Ectodermal cell (in vitro differentiated cells): ENCODE data around the gene PPFIBP1.
"Not testable (repeated sequence)": the region's sequence is repeated elsewhere in the genome, so short reads cannot be mapped to it uniquely, and the experiment has no call there.

ENCODE experiments used
- H3K27ac ChIP-seq: 2 replicates; pipeline ENCODE4 v1.7.0; 2013; ENCODE audit warnings: mild to moderate bottlenecking, low read depth, low read length; ENCODE audit not compliant: insufficient read depth, poor library complexity, severe bottlenecking
- H3K27me3 ChIP-seq: 2 replicates; pipeline ENCODE4 v1.7.0; 2013; ENCODE audit warnings: mild to moderate bottlenecking, low read length; ENCODE audit not compliant: insufficient read depth, control insufficient read depth, poor library complexity, severe bottlenecking
- H3K36me3 ChIP-seq: one replicate; pipeline ENCODE4 v1.7.0; 2013; ENCODE audit warnings: low read length; ENCODE audit not compliant: control insufficient read depth, insufficient read depth
- H3K4me1 ChIP-seq: one replicate; pipeline ENCODE4 v1.7.0; 2013; ENCODE audit warnings: low read length; ENCODE audit not compliant: control insufficient read depth, insufficient read depth
- H3K4me3 ChIP-seq: 2 replicates; pipeline ENCODE4 v1.7.0; 2013; ENCODE audit warnings: low read depth, low read length, control low read depth; ENCODE audit not compliant: insufficient read depth
- H3K9me3 ChIP-seq: 2 replicates; pipeline ENCODE4 v1.7.0; 2013; ENCODE audit warnings: mild to moderate bottlenecking, low read length, moderate library complexity; ENCODE audit not compliant: control insufficient read depth
- WGBS, 2 experiments: methylation state at CpG; one replicate each; pipeline ENCODE4 v1.1.7; 2013; ENCODE audit warnings: missing lambda C conversion rate in 2 of 2; 5-methylcytosine and 5-hydroxymethylcytosine counted together

The PPFIBP1 gene

GRCh38 chr12:27537855-27538675 lies 14.1 kb downstream of the PPFIBP1 start:
- Histone ChIP-seq H3K36me3 (no peaks in the 10 kb centered on the region), H3K4me1 (no peaks in the 10 kb centered on the region), H3K27me3 (no peaks in the 10 kb centered on the region), H3K4me3 (no peak overlapping the region), H3K27ac (no peak overlapping the region), H3K9me3 (no peaks in the 10 kb centered on the region)
- WGBS, 2 experiments, result 95 to 97% methylated on average over 7 to 8 of the region's 8 CpGs

DNA sequence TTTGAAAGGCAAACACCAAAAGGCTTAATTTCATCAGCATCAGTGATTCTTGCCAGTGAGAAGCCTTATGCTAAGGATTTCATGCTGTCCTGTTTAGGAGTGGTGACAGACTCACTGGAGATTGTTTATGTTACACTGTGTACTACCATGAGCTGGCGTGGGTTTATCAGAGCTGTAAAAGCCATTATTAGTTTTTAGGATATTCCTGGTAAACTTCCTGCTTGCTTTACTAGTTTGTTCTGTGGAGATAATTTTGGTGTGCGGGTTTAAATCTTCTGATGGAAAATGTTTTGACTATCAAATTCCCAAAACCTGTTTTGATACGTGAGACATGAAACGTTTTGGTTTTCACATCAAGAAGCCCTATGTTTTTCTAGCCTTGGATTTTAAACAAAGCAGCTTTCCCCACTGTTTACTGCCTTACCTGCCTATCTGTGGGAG lies 15.2 kb downstream of the PPFIBP1 start:
- Histone ChIP-seq H3K27me3 (no peaks in the 10 kb centered on the region), H3K9me3 (no peaks in the 10 kb centered on the region), H3K4me1 (no peaks in the 10 kb centered on the region), H3K27ac (no peak overlapping the region), H3K4me3 (no peak overlapping the region), H3K36me3 (no peaks in the 10 kb centered on the region)
- WGBS, 2 experiments, result 93 to 96% methylated on average over 4 of the region's 4 CpGs

- H3K27me3 ChIP-seq, result no peaks in the 10 kb centered on the region
- 68 to 73% methylated on average over 7 to 8 of the region's 8 CpGs for WGBS, 2 experiments
- no peaks in the 10 kb centered on the region for H3K4me1 ChIP-seq
- no peaks in the 10 kb centered on the region for H3K36me3 ChIP-seq
- H3K9me3 ChIP-seq, result no peaks in the 10 kb centered on the region
- H3K4me3 ChIP-seq, result no peak overlapping the region
- H3K27ac ChIP-seq, result no peak overlapping the region
Observed at GRCh38 chr12:27541031-27541719, 17.2 kb downstream of the PPFIBP1 start.

DNA sequence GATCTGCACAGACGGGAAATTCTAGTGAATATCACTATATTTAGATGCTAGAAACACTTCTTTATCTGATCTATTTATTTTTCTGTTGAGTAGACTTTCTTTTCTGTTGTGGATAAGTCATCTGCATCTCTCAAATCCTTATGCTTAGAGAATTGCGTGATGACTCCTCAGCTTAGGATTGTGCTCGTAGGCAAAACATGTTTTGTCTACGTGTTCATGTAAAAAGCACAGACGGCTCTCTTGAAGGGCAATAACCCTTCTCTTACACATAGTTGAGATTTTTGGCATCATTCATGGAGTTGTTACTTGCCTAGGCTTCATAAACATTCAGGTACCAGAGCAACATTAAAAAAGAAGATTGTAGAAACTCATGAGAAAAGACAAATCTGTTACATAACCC lies 18.6 kb downstream of the PPFIBP1 start:
- Histone ChIP-seq H3K27me3 (no peaks in the 10 kb centered on the region), H3K27ac (no peak overlapping the region), H3K4me1 (no peaks in the 10 kb centered on the region), H3K36me3 (no peaks in the 10 kb centered on the region), H3K9me3 (no peaks in the 10 kb centered on the region), H3K4me3 (no peak overlapping the region)
- 93% methylated on average over 4 of the region's 5 CpGs for WGBS, 2 experiments

- not testable (repeated sequence) for H3K4me1 ChIP-seq, H3K36me3 ChIP-seq, H3K27ac ChIP-seq, H3K9me3 ChIP-seq, H3K4me3 ChIP-seq, H3K27me3 ChIP-seq
- no CpG with 5 or more reads among the region's 1 CpG for WGBS, 2 experiments
Observed at GRCh38 chr12:27544858-27545257, 20.9 kb downstream of the PPFIBP1 start.

- Histone ChIP-seq H3K27ac (no peak overlapping the region), H3K27me3 (no peaks in the 10 kb centered on the region), H3K36me3 (no peaks in the 10 kb centered on the region), H3K4me1 (no peaks in the 10 kb centered on the region), H3K4me3 (no peak overlapping the region), H3K9me3 (no peaks in the 10 kb centered on the region)
- 91 to 94% methylated on average over 8 to 9 of the region's 9 CpGs for WGBS, 2 experiments
Observed at GRCh38 chr12:27545665-27546064, 21.7 kb downstream of the PPFIBP1 start.

DNA sequence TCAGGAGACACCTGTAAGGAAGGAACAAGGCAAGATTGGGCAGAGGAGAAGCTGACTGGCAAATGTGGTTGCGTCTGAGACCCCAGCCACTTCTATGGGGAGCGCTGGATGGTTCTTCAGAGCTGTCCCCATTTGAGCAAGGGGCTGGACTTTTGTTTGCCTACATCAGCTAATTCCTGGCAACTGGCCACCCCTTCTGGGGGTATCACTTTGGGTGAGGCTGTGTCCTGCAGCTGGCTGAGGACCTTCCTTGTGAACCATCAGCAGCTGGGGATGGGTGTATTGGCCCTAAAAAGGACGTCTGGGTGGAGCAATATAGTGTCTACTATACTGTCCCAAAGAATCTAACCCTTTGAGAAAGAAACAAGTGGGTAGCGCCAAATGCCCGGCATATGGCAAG lies 23.6 kb downstream of the PPFIBP1 start:
- no peaks in the 10 kb centered on the region for H3K27me3 ChIP-seq
- H3K9me3 ChIP-seq, result no peaks in the 10 kb centered on the region
- H3K36me3 ChIP-seq, result no peaks in the 10 kb centered on the region
- H3K4me3 ChIP-seq, result no peak overlapping the region
- 89 to 95% methylated on average over 3 to 5 of the region's 5 CpGs for WGBS, 2 experiments
- H3K27ac ChIP-seq, result no peak overlapping the region
- no peaks in the 10 kb centered on the region for H3K4me1 ChIP-seq

GRCh38 chr12:27548301-27549199 lies 24.5 kb downstream of the PPFIBP1 start:
- Histone ChIP-seq H3K27me3 (no peaks in the 10 kb centered on the region), H3K4me3 (no peak overlapping the region), H3K36me3 (no peaks in the 10 kb centered on the region), H3K4me1 (no peaks in the 10 kb centered on the region), H3K9me3 (no peaks in the 10 kb centered on the region), H3K27ac (no peak overlapping the region)
- WGBS, 2 experiments, result 96% methylated on average over 8 of the region's 8 CpGs

DNA sequence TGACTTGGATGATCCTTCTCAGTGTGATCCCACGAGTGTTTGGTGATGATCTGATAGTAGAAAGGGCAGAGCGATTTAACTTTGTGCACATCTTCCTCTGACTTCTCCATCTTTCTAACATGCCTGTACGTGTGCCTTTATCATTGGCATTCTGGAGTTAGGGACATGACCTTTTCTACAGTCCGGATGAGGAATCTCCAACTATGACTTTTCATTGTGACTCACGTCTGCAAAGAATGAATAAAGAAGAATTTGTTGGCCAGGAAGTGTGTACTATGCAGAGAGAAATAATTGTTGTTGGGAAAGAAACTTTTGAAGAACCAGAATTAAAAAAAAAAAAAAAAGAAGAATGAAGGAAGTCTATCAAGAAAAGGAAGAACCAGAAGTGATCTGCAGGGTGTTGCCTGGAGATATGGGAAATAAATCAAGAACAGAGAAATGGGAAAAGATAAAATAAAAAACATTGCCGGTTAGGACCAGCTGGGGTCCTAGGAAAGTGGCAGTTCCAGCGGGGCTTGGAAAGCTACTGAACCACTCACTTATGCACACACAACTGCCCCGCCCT lies 25.3 kb downstream of the PPFIBP1 start:
- Histone ChIP-seq H3K4me1 (no peaks in the 10 kb centered on the region), H3K27ac (no peak overlapping the region), H3K9me3 (no peaks in the 10 kb centered on the region), H3K36me3 (no peaks in the 10 kb centered on the region), H3K27me3 (no peaks in the 10 kb centered on the region), H3K4me3 (no peak overlapping the region)
- WGBS, 2 experiments, result 83 to 89% methylated on average over 8 of the region's 8 CpGs
